ENCODE results near the gene PLEKHH3. TPM values are rescaled to one million over a fixed set of nuclear protein-coding genes. Genes with fewer than 3 reads are reported as not detected.

PLEKHH3 gene
- total RNA-seq, 1 experiment from 2014 or later = 66.3 TPM

DNA sequence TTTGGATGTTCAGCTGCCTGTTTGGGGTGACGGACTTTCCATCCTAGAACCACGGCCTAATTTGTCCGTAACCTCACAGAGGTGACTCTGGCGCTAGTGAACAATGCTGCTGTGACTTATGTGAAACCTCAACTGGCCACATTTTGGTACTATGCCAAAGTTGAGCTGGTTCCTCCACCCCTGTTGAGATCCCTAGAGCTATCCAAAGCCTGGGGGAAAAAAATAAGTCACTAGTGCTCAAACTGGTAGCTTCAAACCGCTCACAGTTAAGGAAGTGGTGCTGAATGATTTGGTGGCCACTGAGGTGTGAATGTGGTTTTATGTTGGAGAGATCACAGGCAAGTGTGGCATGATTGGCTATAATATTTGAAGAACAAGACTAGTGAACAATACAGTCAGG lies 29.0 kb downstream of the PLEKHH3 start:
- no peak overlapping the region for H3K4me2 ChIP-seq (ENCODE audit: low read length)
- ATAC-seq = no peak
- ChIA-PET POLR2A (no interaction called here), CTCF (no interaction called here), RAD21 (ENCODE audit: low non-redundant PET in 1 of 2, low total read pairs in 2 of 2, uncharacterized antibody in 2 of 2, unreplicated experiment in 2 of 2) (no interaction called here)
- H2AFZ ChIP-seq (ENCODE audit: low read depth, low read length, poor library complexity, severe bottlenecking) = no peak overlapping the region
- H3K9ac ChIP-seq (ENCODE audit: low read length) = no peak overlapping the region
- DNase-seq (ENCODE audit: low read depth, low spot score) = no peak
- intact Hi-C loops (cut with micrococcal nuclease) = no loop called here
- H3K79me2 ChIP-seq (ENCODE audit: insufficient read depth, low read length) = no peaks in the 10 kb centered on the region
- H4K20me1 ChIP-seq (ENCODE audit: insufficient read depth) = no peaks in the 10 kb centered on the region
- BruUV-seq (replicated peaks) = no TSS peak
- no peak overlapping the region for H3K4me3 ChIP-seq (replicated peaks in 1 of 2; ENCODE audit: low read depth in 1 of 2, low read length in 2 of 2)
- H3K9me2 ChIP-seq (ENCODE audit: insufficient read depth) = no peaks in the 10 kb centered on the region
- no peaks in the 10 kb centered on the region for H3K4me1 ChIP-seq (ENCODE audit: control insufficient read depth in 1 of 2, insufficient read depth in 2 of 2, low read length in 2 of 2)
- H3K36me3 ChIP-seq (ENCODE audit: control insufficient read depth in 1 of 2, insufficient read depth in 2 of 2, low read length in 2 of 2) = no peaks in the 10 kb centered on the region
- TF ChIP-seq REST (IDR thresholded peaks at IDR 0.05; ENCODE audit: low read depth) (no peak), EZH2phosphoT487 (IDR thresholded peaks at IDR 0.05; ENCODE audit: borderline replicate concordance) (no peak), ZFX (IDR thresholded peaks at IDR 0.05) (no peak), POLR2AphosphoS5 (IDR thresholded peaks at IDR 0.05; ENCODE audit: low read depth, low read length) (no peak), SIN3A (IDR thresholded peaks at IDR 0.05; ENCODE audit: low read depth) (no peak), EZH2 (IDR thresholded peaks at IDR 0.05) (no peak), CBX3 (IDR thresholded peaks at IDR 0.05; ENCODE audit: low read depth) (no peak), ZNF274 (IDR thresholded peaks at IDR 0.05; ENCODE audit: low read depth, low read length) (no peak), CEBPB (IDR thresholded peaks at IDR 0.05; ENCODE audit: low read depth) (no peak), JUND (IDR thresholded peaks at IDR 0.05) (no peak), ZBTB33 (IDR thresholded peaks at IDR 0.05; ENCODE audit: extremely low read depth, insufficient replicate concordance, low read length) (no peak), SRF (IDR thresholded peaks at IDR 0.05; ENCODE audit: low read depth) (no peak), ELF1 (IDR thresholded peaks at IDR 0.05; ENCODE audit: borderline replicate concordance, low read depth) (no peak), FOSL1 (IDR thresholded peaks at IDR 0.05; ENCODE audit: low read depth) (no peak), RAD21 (IDR thresholded peaks at IDR 0.05; ENCODE audit: low read depth) (no peak), TCF7L2 (IDR thresholded peaks at IDR 0.05; ENCODE audit: borderline replicate concordance, extremely low read depth, insufficient read depth, insufficient read length) (no peak), EGR1 (IDR thresholded peaks at IDR 0.05; ENCODE audit: low read depth) (no peak), POLR2A (IDR thresholded peaks at IDR 0.05; ENCODE audit: borderline replicate concordance, extremely low read depth, insufficient read depth, insufficient read length) (no peak), YY1 (IDR thresholded peaks at IDR 0.05; ENCODE audit: extremely low read depth, insufficient replicate concordance, low read depth, low read length) (no peak)
- TF ChIP-seq, protein P1, sequence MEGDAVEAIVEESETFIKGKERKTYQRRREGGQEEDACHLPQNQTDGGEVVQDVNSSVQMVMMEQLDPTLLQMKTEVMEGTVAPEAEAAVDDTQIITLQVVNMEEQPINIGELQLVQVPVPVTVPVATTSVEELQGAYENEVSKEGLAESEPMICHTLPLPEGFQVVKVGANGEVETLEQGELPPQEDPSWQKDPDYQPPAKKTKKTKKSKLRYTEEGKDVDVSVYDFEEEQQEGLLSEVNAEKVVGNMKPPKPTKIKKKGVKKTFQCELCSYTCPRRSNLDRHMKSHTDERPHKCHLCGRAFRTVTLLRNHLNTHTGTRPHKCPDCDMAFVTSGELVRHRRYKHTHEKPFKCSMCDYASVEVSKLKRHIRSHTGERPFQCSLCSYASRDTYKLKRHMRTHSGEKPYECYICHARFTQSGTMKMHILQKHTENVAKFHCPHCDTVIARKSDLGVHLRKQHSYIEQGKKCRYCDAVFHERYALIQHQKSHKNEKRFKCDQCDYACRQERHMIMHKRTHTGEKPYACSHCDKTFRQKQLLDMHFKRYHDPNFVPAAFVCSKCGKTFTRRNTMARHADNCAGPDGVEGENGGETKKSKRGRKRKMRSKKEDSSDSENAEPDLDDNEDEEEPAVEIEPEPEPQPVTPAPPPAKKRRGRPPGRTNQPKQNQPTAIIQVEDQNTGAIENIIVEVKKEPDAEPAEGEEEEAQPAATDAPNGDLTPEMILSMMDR (IDR thresholded peaks at IDR 0.05 in 2 of 3, conservative IDR thresholded peaks at IDR 0.05 in 1 of 3; ENCODE audit: borderline replicate concordance in 1 of 3, insufficient read depth in 1 of 3, low read depth in 2 of 3, low read length in 2 of 3) = no peak
- no peaks in the 10 kb centered on the region for H3K9me3 ChIP-seq (ENCODE audit: control insufficient read depth in 1 of 2, insufficient read depth in 1 of 2, low read depth in 1 of 2, low read length in 2 of 2)
- no peaks in the 10 kb centered on the region for H3K27me3 ChIP-seq (ENCODE audit: insufficient read depth, low read length)
- no peak overlapping the region for H3K27ac ChIP-seq (ENCODE audit: low read depth, low read length)

Measured in HCT116 (cell line).